T-cell (primary cell): ENCODE measurements around the gene CEP350. TPM values are rescaled to one million over a fixed set of nuclear protein-coding genes. Genes with fewer than 3 reads are reported as not detected.

Experiments
- ATAC-seq, 4 experiments: fragments of 200-7000 bp in 3 of 4; fragments of 150-1000 bp in 1 of 4; cut with Tn5 transposase; replicated peaks in 1 of 4; 1 replicate in 3 of 4; 2 replicates in 1 of 4; pipeline ENCODE4 v1.10.0; 2021; ENCODE audit warnings: moderate library complexity in 3 of 4, mild to moderate bottlenecking in 2 of 4, moderate number of reproducible peaks in 1 of 4
- CTCF ChIA-PET, 2 donors: fragments of 300-600 bp; sonication (Branson Sonifier 250); formaldehyde crosslinking; loops; one replicate each; lab custom pipeline; 2022; ENCODE audit warnings: antibody characterized with exemption in 2 of 2; lab: Charles Lee
- POLR2A ChIA-PET, 2 donors: fragments of 300-600 bp; sonication (Branson Sonifier 250); formaldehyde crosslinking; loops; one replicate each; lab custom pipeline; 2022; ENCODE audit warnings: antibody characterized with exemption in 2 of 2; lab: Charles Lee
- DNase-seq, 35 experiments: peaks; one replicate each; pipeline versions ENCODE4 v3.0.0 to v3.0.0-alpha.2; 2013 to 2023
- H3K27ac ChIP-seq: one replicate; pipeline ENCODE4 v1.5.1; 2013; ENCODE audit warnings: low read length
- H3K27me3 ChIP-seq, 2 experiments: replicated peaks in 1 of 2; 1 replicate in 1 of 2; 2 replicates in 1 of 2; pipeline versions ENCODE4 v1.6.1 to v1.7.0; 2013; ENCODE audit warnings: low read length in 1 of 2, mixed read lengths in 1 of 2; ENCODE audit not compliant: control insufficient read depth in 2 of 2, insufficient read depth in 2 of 2; ENCODE audit errors: extremely low read depth in 1 of 2
- H3K36me3 ChIP-seq, 2 donors: 1 replicate in 1 of 2; 2 replicates in 1 of 2; pipeline versions ENCODE4 v1.6.1 to v1.7.0; 2013; ENCODE audit warnings: low read length in 1 of 2; ENCODE audit not compliant: control insufficient read depth in 2 of 2, insufficient read depth in 1 of 2; ENCODE audit errors: extremely low read depth in 1 of 2
- H3K4me1 ChIP-seq, 2 experiments: 1 replicate in 1 of 2; 2 replicates in 1 of 2; pipeline versions ENCODE4 v1.6.1 to v1.7.0; 2013; ENCODE audit warnings: low read length in 2 of 2, mixed read lengths in 1 of 2; ENCODE audit not compliant: insufficient read depth in 2 of 2, control insufficient read depth in 1 of 2; ENCODE audit errors: extremely low read depth in 1 of 2
- H3K4me3 ChIP-seq, 2 donors: 1 replicate in 1 of 2; 2 replicates in 1 of 2; pipeline versions ENCODE4 v1.5.1 to v1.7.0; 2013; ENCODE audit warnings: mild to moderate bottlenecking in 2 of 2, low read length in 1 of 2, moderate library complexity in 1 of 2; ENCODE audit not compliant: control insufficient read depth in 1 of 2; ENCODE audit errors: extremely low read depth in 1 of 2
- H3K9me3 ChIP-seq: 2 replicates; pipeline ENCODE4 v1.7.0; 2013
- H3K27ac Mint-ChIP-seq, 2 donors: one replicate each; pipeline ENCODE4 v1.8.0; 2020 to 2021; ENCODE audit warnings: mild to moderate bottlenecking in 2 of 2, mixed read lengths in 2 of 2
- H3K27me3 Mint-ChIP-seq, 2 donors: one replicate each; pipeline ENCODE4 v1.8.0; 2021 to 2022; ENCODE audit warnings: mixed read lengths in 2 of 2
- H3K36me3 Mint-ChIP-seq: one replicate; pipeline ENCODE4 v1.8.0; 2021; ENCODE audit warnings: mixed read lengths
- H3K4me1 Mint-ChIP-seq, 3 donors: one replicate each; pipeline ENCODE4 v1.8.0; 2020 to 2022; ENCODE audit warnings: mixed read lengths in 3 of 3, mild to moderate bottlenecking in 1 of 3
- H3K4me3 Mint-ChIP-seq, 3 donors: one replicate each; pipeline ENCODE4 v1.8.0; 2020 to 2022; ENCODE audit warnings: mild to moderate bottlenecking in 3 of 3, mixed read lengths in 3 of 3, moderate library complexity in 3 of 3
- H3K9me3 Mint-ChIP-seq, 3 donors: one replicate each; pipeline ENCODE4 v1.8.0; 2020 to 2022; ENCODE audit warnings: mixed read lengths in 3 of 3
- WGBS: methylation state at CpG from one replicate; pipeline ENCODE4 v1.1.5; 2013; ENCODE audit warnings: missing lambda C conversion rate; ENCODE audit not compliant: insufficient coverage; 5-methylcytosine and 5-hydroxymethylcytosine counted together
- total RNA-seq, 35 experiments: library from RNA in 6 of 35; stranded (reverse) in 6 of 35; fragments of 120-200 nt in 1 of 35; gene quantifications; one replicate each; pipeline versions ENCODE4 v1.2.1 to v1.2.4 and lab custom pipeline; 2013 to 2026

The CEP350 gene
- total RNA-seq, 5 donors from 2014 or later (not counting 1 experiment from before 2014, with no cell fraction given) = 62.1 to 81.3 (median 72.3) TPM

DNA sequence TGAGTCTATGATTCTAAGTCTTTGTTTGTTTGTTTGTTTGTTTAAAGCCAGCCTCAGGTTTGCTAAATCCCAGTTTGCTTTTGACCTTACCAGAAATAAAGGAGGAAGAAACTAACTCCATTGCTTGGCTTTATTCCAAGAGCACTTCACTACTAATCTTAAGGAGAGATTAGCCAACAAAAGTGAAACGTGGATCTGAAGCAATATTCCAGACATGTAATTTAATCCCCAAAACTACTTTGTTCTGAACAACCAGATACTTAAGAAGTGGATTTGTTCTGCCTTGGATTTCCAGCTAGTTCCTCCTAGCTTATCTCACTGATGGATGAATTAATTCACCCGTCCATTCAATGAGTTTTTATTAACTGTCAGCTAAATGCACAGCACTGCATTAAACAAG, 15.9 kb upstream of the CEP350 start:
- no peaks in the 10 kb centered on the region for H3K27me3 ChIP-seq
- no peak for DNase-seq
- no peaks in the 10 kb centered on the region for H3K9me3 Mint-ChIP-seq
- peaks cover 3 to 6% of the 10 kb centered on the region in 2 donors for H3K27me3 Mint-ChIP-seq
- peaks cover 0 to 3% (median 0%) of the 10 kb centered on the region in 3 donors for H3K4me1 Mint-ChIP-seq
- H3K27ac ChIP-seq = no peak overlapping the region
- no peak overlapping the region for H3K4me3 ChIP-seq
- ATAC-seq = no peak
- no peaks in the 10 kb centered on the region for H3K4me1 ChIP-seq
- POLR2A ChIA-PET = no interaction called here
- CTCF ChIA-PET = no interaction called here
- no peaks in the 10 kb centered on the region for H3K36me3 ChIP-seq
- WGBS = no CpG with 5 or more reads among the region's 2 CpGs
- no peak overlapping the region for H3K27ac Mint-ChIP-seq
- no peaks in the 10 kb centered on the region for H3K9me3 ChIP-seq
- H3K36me3 Mint-ChIP-seq = no peaks in the 10 kb centered on the region
- no peak overlapping the region for H3K4me3 Mint-ChIP-seq

DNA sequence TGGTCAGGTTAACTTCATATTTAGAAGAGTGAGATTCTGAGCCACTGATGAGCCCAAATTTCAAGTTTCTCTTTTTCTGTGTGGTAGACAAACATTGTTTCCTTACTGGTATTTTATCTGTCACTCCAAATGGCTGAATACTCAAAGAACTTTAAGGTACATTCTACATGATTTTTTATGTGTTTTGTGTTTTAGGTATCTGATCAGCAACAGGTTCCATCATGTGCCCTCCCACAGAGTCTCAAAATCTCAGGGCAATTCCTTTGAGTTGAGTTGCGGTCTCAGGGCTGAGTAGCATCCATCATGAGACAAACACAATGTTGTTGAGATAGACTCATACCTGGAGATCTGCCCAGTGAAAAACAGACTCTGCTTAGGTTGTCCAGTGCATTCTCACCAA, 14.7 kb upstream of the CEP350 start:
- no peak for DNase-seq
- Histone ChIP-seq H3K27ac (no peak overlapping the region), H3K9me3 (no peaks in the 10 kb centered on the region), H3K27me3 (no peaks in the 10 kb centered on the region), H3K4me1 (no peaks in the 10 kb centered on the region), H3K4me3 (no peak overlapping the region), H3K36me3 (no peaks in the 10 kb centered on the region)
- Mint-ChIP-seq H3K27ac (no peak overlapping the region), H3K36me3 (no peaks in the 10 kb centered on the region), H3K27me3 (peaks cover 2 to 6% of the 10 kb centered on the region in 2 donors), H3K9me3 (no peaks in the 10 kb centered on the region), H3K4me3 (no peak overlapping the region), H3K4me1 (peaks cover 0 to 3% (median 0%) of the 10 kb centered on the region in 3 donors)
- ATAC-seq = no peak
- POLR2A ChIA-PET = no interaction called here
- 80% methylated on average over 1 of the region's 1 CpG for WGBS
- CTCF ChIA-PET = no interaction called here

DNA sequence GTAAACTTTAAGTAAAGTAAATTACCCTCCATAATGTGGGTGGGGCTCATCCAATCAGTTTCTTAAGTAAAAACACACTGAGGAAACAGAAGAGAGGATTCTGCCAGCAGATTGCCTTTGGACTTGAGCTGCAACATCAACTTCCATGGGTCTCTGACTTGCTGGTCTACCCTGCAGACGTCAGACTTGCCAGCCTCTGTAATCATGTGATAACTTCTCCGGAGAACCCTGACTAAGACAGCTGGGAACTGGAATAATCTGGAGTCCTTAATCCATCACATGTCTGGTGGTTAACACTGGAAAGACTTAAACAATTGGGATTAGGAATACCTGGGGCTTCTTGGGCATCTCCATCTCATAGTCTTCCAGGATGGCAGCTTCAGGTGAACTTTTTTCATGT, 13.2 kb upstream of the CEP350 start:
- no peak for ATAC-seq
- no peak overlapping the region for H3K4me3 Mint-ChIP-seq
- CTCF ChIA-PET = interaction anchor here in 1 of 2 donors (0.6 to 1.0 kb wide), 2 partner anchors 238 to 1123 kb away, joined by 5 to 10 read pairs; no protein-coding TSS in a partner anchor

DNA sequence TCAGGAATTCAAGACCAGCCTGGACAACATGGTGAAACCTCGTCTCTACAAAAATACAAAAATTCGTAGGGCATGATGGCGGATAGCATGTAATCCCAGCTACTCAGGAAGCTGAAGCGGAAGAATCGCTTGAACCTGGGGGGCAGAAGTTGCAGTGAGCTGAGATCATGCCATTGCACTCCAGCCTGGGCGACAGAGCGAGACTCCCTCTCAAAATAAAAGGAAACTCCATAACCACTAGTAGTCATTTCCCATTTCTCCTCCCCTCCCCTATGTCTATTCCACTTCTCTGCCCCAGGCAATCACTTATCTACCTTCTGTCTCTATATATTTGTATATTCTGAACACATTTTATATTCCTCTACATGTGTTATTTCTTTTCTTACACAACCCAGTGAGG, 4.0 kb upstream of the CEP350 start:
- WGBS = 98% methylated on average over 7 of the region's 7 CpGs
- Mint-ChIP-seq H3K4me3 (no peak overlapping the region), H3K36me3 (no peaks in the 10 kb centered on the region), H3K27me3 (no peaks in the 10 kb centered on the region), H3K27ac (no peak overlapping the region), H3K9me3 (no peaks in the 10 kb centered on the region), H3K4me1 (peaks cover 24 to 34% (median 31%) of the 10 kb centered on the region in 3 donors)
- ATAC-seq (no peak), DNase-seq (no peak)
- H3K27ac ChIP-seq = no peak overlapping the region
- H3K4me1 ChIP-seq = peaks cover 10 to 22% of the 10 kb centered on the region in 2 experiments
- no peaks in the 10 kb centered on the region for H3K9me3 ChIP-seq
- ChIA-PET CTCF (interaction anchor here in 1 of 2 donors (0.7 to 1.4 kb wide), 2 partner anchors 21 to 136 kb away, joined by 3 to 8 read pairs; no protein-coding TSS in a partner anchor), POLR2A (no interaction called here)
- no peaks in the 10 kb centered on the region for H3K36me3 ChIP-seq
- no peaks in the 10 kb centered on the region for H3K27me3 ChIP-seq
- no peak overlapping the region for H3K4me3 ChIP-seq

More for the DNA sequence above, 13.2 kb upstream of the CEP350 start:
- Histone ChIP-seq H3K9me3 (no peaks in the 10 kb centered on the region), H3K27me3 (no peaks in the 10 kb centered on the region), H3K27ac (no peak overlapping the region), H3K4me3 (no peak overlapping the region), H3K36me3 (no peaks in the 10 kb centered on the region), H3K4me1 (no peaks in the 10 kb centered on the region)
- POLR2A ChIA-PET = interaction anchor here in 1 of 2 donors (0.6 kb wide), 1 partner anchor 346 kb away, joined by 3 read pairs; no protein-coding TSS in a partner anchor
- H3K27me3 Mint-ChIP-seq = peaks cover 2 to 6% of the 10 kb centered on the region in 2 donors
- H3K27ac Mint-ChIP-seq = no peak overlapping the region
- DNase-seq = no peak
- peaks cover 0 to 3% (median 0%) of the 10 kb centered on the region in 3 donors for H3K4me1 Mint-ChIP-seq
- no peaks in the 10 kb centered on the region for H3K9me3 Mint-ChIP-seq
- 94% methylated on average over 2 of the region's 2 CpGs for WGBS
- no peaks in the 10 kb centered on the region for H3K36me3 Mint-ChIP-seq

DNA sequence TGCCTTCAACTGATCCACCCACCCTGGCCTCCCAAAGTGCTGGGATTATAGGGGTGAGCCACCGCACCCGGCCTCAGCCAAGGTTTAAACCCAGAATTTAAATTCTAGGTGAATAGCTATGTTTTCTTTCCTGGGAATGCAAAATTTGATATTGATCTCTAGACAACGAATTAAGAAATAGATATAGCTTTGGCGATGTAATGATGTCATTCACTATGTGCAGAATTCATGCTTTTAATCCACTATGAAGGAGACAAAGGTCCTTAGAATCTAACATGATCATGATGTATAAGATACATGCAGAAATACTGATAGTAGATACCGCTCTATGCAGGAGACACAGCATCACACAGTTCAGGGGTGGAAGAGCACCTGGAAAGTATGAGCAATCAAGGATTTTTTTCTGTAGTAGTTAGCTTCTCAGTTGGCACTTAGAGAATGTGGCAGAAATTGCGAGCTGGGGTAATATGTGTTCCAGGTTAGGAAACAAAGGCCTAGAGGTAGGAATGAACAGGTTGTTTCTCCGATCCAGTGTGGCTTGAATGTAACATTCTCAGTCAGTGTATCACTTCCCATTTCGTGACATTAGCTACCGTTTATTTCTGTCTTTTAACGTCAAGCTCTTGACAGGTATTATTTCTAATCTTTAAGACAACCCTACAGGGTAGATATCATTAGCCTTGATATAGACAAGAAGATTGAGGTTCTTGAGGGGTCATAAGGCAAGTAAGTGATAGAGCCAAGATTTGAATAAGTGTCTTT, 3.0 kb upstream of the CEP350 start:
- ChIA-PET CTCF (interaction anchor here (0.8 to 1.4 kb wide), 2 partner anchors 21 to 22 kb away, joined by 3 to 8 read pairs; no protein-coding TSS in a partner anchor), POLR2A (no interaction called here)
- Histone ChIP-seq H3K36me3 (no peaks in the 10 kb centered on the region), H3K9me3 (no peaks in the 10 kb centered on the region), H3K4me3 (no peak overlapping the region), H3K4me1 (peaks cover 20 to 24% of the 10 kb centered on the region in 2 experiments), H3K27me3 (no peaks in the 10 kb centered on the region), H3K27ac (peak overlapping the region; percentile 94)
- Mint-ChIP-seq H3K36me3 (no peaks in the 10 kb centered on the region), H3K27ac (peak overlapping the region; percentile 97 to 98), H3K4me1 (peaks cover 33 to 43% (median 40%) of the 10 kb centered on the region in 3 donors), H3K27me3 (no peaks in the 10 kb centered on the region), H3K4me3 (peak overlapping the region in 1 of 3 donors; percentile 83), H3K9me3 (no peaks in the 10 kb centered on the region)
- ATAC-seq = no peak
- 100% methylated on average over 5 of the region's 10 CpGs for WGBS
- DNase-seq = no peak

DNA sequence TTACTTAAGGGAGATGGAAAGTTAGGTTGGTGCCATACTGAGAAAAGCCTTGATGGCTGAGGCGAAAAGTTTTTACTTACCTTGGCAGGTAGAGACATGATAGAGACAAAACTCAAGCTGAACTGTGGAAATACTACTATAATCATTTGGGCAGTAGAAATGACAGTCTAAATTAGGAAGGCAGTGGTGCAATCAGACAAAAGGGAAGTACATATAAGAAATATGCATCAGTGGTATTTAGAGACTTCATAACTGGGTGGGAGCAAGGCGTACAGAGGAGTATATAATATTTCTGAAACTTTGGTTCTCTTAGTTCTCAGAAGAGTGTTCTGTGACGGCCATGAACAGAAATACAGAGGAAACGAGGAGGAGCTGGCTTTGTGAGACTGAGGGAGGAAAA, 2.4 kb upstream of the CEP350 start:
- Mint-ChIP-seq H3K27ac (peak overlapping the region; percentile 97 to 98), H3K36me3 (no peaks in the 10 kb centered on the region), H3K4me1 (peaks cover 38 to 48% (median 46%) of the 10 kb centered on the region in 3 donors), H3K27me3 (no peaks in the 10 kb centered on the region), H3K9me3 (no peaks in the 10 kb centered on the region), H3K4me3 (peak overlapping the region in 2 of 3 donors; percentile 2 to 83)
- ATAC-seq (no peak), DNase-seq (no peak)
- no peaks in the 10 kb centered on the region for H3K36me3 ChIP-seq
- ChIA-PET POLR2A (interaction anchor here in 1 of 2 donors (1.1 kb wide), 1 partner anchor 9 kb away, joined by 3 read pairs; no protein-coding TSS in a partner anchor), CTCF (interaction anchor here in 1 of 2 donors (0.8 kb wide), 1 partner anchor 21 kb away, joined by 3 read pairs; no protein-coding TSS in a partner anchor)
- no peaks in the 10 kb centered on the region for H3K27me3 ChIP-seq
- no peaks in the 10 kb centered on the region for H3K9me3 ChIP-seq
- 90% methylated on average over 4 of the region's 4 CpGs for WGBS
- H3K4me1 ChIP-seq = peaks cover 24% of the 10 kb centered on the region in 2 experiments
- H3K27ac ChIP-seq = peak overlapping the region; percentile 94
- no peak overlapping the region for H3K4me3 ChIP-seq
